Activated T-cell treated with anti-CD3 and anti-CD28 coated beads for 1 hour (primary cell): ENCODE measurements around the gene GMPR2.

Experiments used
- DNase-seq: peaks from one replicate; pipeline ENCODE4 v3.0.0-alpha.2; 2020; ENCODE audit warnings: low read depth

The GMPR2 gene

GRCh38 chr14:24268225-24268624, 35.5 kb downstream of the GMPR2 start:
- no peak for DNase-seq

- DNase-seq: no peak
Measured at GRCh38 chr14:24269368-24269767, 36.6 kb downstream of the GMPR2 start.

GRCh38 chr14:24269910-24270536, 37.3 kb downstream of the GMPR2 start:
- no peak for DNase-seq

- no peak for DNase-seq
Measured at GRCh38 chr14:24270537-24271133, 37.9 kb downstream of the GMPR2 start.

GRCh38 chr14:24271134-24271833, 38.6 kb downstream of the GMPR2 start, which contains the start of gene RABGGTA:
TSS of gene RABGGTA (minus strand) at chr14:24271597. CDS start at chr14:24271115, 482 bp downstream.
- DNase-seq: peak; percentile 84

GRCh38 chr14:24271834-24272263, 39.1 kb downstream of the GMPR2 start:
- DNase-seq: no peak

- no peak for DNase-seq
Measured at GRCh38 chr14:24272467-24272866, 39.7 kb downstream of the GMPR2 start.

- DNase-seq: no peak
Measured at GRCh38 chr14:24273422-24273998, 40.8 kb downstream of the GMPR2 start.

GRCh38 chr14:24274101-24274543, 41.4 kb downstream of the GMPR2 start:
- DNase-seq: no peak

GRCh38 chr14:24277071-24277470, 44.3 kb downstream of the GMPR2 start:
- DNase-seq: no peak

GRCh38 chr14:24277606-24278321, 45.0 kb downstream of the GMPR2 start:
- no peak for DNase-seq

GRCh38 chr14:24278424-24278823, 45.7 kb downstream of the GMPR2 start:
- no peak for DNase-seq

GRCh38 chr14:24279301-24280186, 46.8 kb downstream of the GMPR2 start:
- DNase-seq: no peak

GRCh38 chr14:24280797-24281460, 48.2 kb downstream of the GMPR2 start:
- DNase-seq: no peak

- DNase-seq: no peak
Measured at GRCh38 chr14:24281636-24282035, 48.9 kb downstream of the GMPR2 start.

- DNase-seq: no peak
Measured at GRCh38 chr14:24282736-24283135, 50.0 kb downstream of the GMPR2 start.

GRCh38 chr14:24283796-24284460, 51.2 kb downstream of the GMPR2 start:
- no peak for DNase-seq

GRCh38 chr14:24284501-24285035, 51.8 kb downstream of the GMPR2 start:
- no peak for DNase-seq

- no peak for DNase-seq
Measured at GRCh38 chr14:24285351-24285750, 52.6 kb downstream of the GMPR2 start.

GRCh38 chr14:24286996-24287395, 54.3 kb downstream of the GMPR2 start:
- no peak for DNase-seq
